ENCODE measurements around the gene KRT85.

GRCh38 chr12:52332381-52332780 lies 34.9 kb downstream of the KRT85 start:
- TF ChIP-seq CTCF (IDR thresholded peaks at IDR 0.05) (no peak), POLR2A (IDR thresholded peaks at IDR 0.05; ENCODE audit: low read length) (no peak), SMC3 (IDR thresholded peaks at IDR 0.05) (no peak), BHLHE40 (IDR thresholded peaks at IDR 0.05; ENCODE audit: low read depth, low read length) (no peak), PBX3 (IDR thresholded peaks at IDR 0.05) (no peak), ESRRA (IDR thresholded peaks at IDR 0.05; ENCODE audit: borderline replicate concordance, low read length) (no peak), ZC3H11A (IDR thresholded peaks at IDR 0.05) (no peak)
